Left lung (tissue), 10 donors: Measurements from ENCODE around the gene PDLIM5. TPM values are rescaled to one million over a fixed set of nuclear protein-coding genes. Genes with fewer than 3 reads are reported as not detected.

Experiments
- ATAC-seq: fragments of 200-7000 bp; cut with Tn5 transposase; one replicate; pipeline ENCODE4 v1.9.1; 2020; ENCODE audit warnings: moderate library complexity
- DNase-seq, 4 donors: peaks; one replicate each; pipeline ENCODE4 v3.0.0-alpha.2; 2013 to 2020
- H3K27ac ChIP-seq, 2 donors: fragments of 200-600 bp; sonication (generic) in 1 of 2; one replicate each; pipeline versions ENCODE4 v1.5.0 to v1.8.0; 2020 to 2021
- H3K27me3 ChIP-seq, 2 donors: fragments of 200-600 bp; sonication (generic) in 1 of 2; one replicate each; pipeline versions ENCODE4 v1.5.0 to v1.8.0; 2020 to 2021
- H3K36me3 ChIP-seq, 2 donors: fragments of 200-600 bp; sonication (generic) in 1 of 2; one replicate each; pipeline versions ENCODE4 v1.5.0 to v1.8.0; 2020 to 2021
- H3K4me1 ChIP-seq, 2 donors: fragments of 200-600 bp; one replicate each; pipeline ENCODE4 v1.8.0; 2021
- H3K4me3 ChIP-seq, 2 donors: fragments of 200-600 bp; sonication (generic) in 1 of 2; one replicate each; pipeline versions ENCODE4 v1.5.0 to v1.8.0; 2020 to 2021; ENCODE audit warnings: mild to moderate bottlenecking in 1 of 2
- H3K9me3 ChIP-seq, 2 donors: fragments of 200-600 bp; sonication (generic) in 1 of 2; one replicate each; pipeline versions ENCODE4 v1.5.0 to v1.8.0; 2020 to 2021
- intact Hi-C, 2 donors: fragments of 100-400 bp; cut with DNase I; formaldehyde crosslinking; loops; one replicate each; pipeline versions ENCODE4 v1.11.2 to v1.14.2; 2022
- polyA plus RNA-seq, 6 donors: library from polyadenylated mRNA; unstranded; fragments of 120-200 nt; gene quantifications; one replicate each; pipeline ENCODE4 v1.2.1, GENCODE V29; 2013; ENCODE audit not compliant: insufficient read length in 6 of 6
- total RNA-seq, 2 donors: library from RNA; stranded (reverse); fragmentation: NEBNext Ultra II Directional; extraction: Animal tissue kit (Norgen Biotek cat#: 25700); gene quantifications; one replicate each; pipeline ENCODE4 v1.2.1, GENCODE V29; 2021
- TF ChIP-seq, protein P1 (sequence below), 2 donors: fragments of 200-600 bp; sonication (generic) in 1 of 2; IDR thresholded peaks; one replicate each; pipeline versions ENCODE4 v1.5.0 to v1.8.0; 2021; ENCODE audit warnings: antibody characterized with exemption in 2 of 2
- donor health status: DM: no; HTN: yes; CAD: no.
- donor health status: DM: no; HTN: no; CAD: no.

PDLIM5 gene
- total and polyA plus RNA-seq, 8 donors = 18.3 to 105 (median 20.3) TPM

DNA sequence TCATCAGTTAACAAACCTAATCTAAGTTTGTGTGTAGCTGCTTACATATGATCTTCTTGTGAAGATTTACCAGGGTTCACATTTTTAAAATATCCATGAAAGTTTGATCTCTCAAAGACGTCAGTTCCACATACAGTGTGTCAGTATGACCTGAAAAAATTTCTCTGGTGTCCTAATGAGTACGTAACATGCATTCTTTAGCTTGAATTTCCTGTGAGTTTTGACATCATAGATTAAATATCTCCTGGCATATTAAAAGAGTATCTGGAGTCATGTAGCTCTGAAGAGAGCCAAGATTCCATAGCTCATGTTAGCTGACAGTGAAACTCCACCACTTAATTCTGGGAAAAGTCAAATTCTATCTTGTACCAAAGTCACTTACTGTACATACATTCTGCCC lies 43.9 kb upstream of the PDLIM5 start:
- Histone ChIP-seq H3K4me1 (peaks cover 0 to 2% of the 10 kb centered on the region in 2 donors), H3K27ac (no peak overlapping the region), H3K36me3 (no peaks in the 10 kb centered on the region), H3K27me3 (no peaks in the 10 kb centered on the region), H3K4me3 (no peak overlapping the region), H3K9me3 (no peaks in the 10 kb centered on the region)
- no peak for ATAC-seq
- intact Hi-C loops = loop anchor here in 1 of 2 donors (5.0 to 10.0 kb wide), 2 partner anchors 103 to 189 kb away; no protein-coding TSS in a partner anchor
- no peak for DNase-seq
- TF ChIP-seq, protein P1, sequence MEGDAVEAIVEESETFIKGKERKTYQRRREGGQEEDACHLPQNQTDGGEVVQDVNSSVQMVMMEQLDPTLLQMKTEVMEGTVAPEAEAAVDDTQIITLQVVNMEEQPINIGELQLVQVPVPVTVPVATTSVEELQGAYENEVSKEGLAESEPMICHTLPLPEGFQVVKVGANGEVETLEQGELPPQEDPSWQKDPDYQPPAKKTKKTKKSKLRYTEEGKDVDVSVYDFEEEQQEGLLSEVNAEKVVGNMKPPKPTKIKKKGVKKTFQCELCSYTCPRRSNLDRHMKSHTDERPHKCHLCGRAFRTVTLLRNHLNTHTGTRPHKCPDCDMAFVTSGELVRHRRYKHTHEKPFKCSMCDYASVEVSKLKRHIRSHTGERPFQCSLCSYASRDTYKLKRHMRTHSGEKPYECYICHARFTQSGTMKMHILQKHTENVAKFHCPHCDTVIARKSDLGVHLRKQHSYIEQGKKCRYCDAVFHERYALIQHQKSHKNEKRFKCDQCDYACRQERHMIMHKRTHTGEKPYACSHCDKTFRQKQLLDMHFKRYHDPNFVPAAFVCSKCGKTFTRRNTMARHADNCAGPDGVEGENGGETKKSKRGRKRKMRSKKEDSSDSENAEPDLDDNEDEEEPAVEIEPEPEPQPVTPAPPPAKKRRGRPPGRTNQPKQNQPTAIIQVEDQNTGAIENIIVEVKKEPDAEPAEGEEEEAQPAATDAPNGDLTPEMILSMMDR (IDR thresholded peaks at IDR 0.05) = no peak

DNA sequence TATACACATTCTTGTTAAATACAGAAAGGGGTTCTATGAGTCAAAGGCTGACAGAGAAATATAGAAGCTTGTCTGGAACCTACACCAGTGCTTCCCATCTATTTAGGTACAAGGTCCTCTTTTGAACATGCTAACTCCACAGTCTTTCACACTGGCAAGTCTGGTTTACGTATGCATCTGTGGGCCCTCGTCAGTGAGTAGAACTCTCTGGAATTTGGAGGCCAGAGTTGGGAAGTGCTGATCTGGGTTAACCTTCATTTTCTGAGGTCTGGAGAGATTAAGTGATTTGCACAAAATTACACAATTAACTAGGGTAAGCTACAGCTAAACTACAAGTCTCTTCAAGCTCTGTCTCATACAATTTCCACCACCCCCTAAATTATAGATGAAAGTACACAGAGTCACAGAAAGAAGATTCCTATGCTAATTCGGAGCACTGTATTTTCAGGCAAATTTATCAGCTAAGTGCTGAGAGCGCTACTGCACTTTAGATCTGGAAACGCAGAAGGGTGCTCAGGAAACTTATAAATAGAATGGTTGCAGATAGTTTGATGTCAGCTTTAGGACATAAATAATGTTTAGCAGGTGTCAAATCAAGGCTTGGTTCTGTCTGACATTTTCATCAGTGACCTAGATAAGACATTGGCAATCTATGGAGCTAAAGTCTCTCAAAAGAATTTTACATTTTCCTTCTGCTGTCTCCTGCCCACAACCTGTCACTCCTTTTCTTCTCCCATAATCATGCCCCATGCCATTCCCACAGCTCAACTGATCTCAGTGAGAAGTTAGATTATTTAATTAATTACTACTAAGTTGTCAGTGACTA lies 43.0 kb upstream of the PDLIM5 start:
- DNase-seq = no peak
- intact Hi-C loops = loop anchor here in 1 of 2 donors (5.0 to 10.0 kb wide), 2 partner anchors 104 to 189 kb away; no protein-coding TSS in a partner anchor
- TF ChIP-seq, protein P1 (IDR thresholded peaks at IDR 0.05) = no peak
- no peak overlapping the region for H3K4me3 ChIP-seq
- H3K36me3 ChIP-seq = no peaks in the 10 kb centered on the region
- peaks cover 0 to 9% of the 10 kb centered on the region in 2 donors for H3K4me1 ChIP-seq
- no peaks in the 10 kb centered on the region for H3K27me3 ChIP-seq
- ATAC-seq = no peak
- H3K27ac ChIP-seq = no peak overlapping the region
- H3K9me3 ChIP-seq = no peaks in the 10 kb centered on the region

DNA sequence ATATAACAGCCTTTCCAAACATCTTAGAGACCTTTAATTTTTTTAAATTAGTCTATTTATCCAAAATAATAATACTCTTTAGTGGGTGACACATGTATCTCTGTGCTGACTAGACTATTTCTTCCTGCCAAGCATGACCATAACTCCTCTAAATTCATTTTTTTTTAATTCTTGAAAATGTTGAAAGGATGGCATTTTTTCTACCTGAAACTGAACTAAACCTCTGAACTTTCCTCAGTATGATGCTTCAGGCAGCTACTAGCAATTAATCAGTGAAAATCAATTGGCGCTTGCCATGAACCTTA lies 42.4 kb upstream of the PDLIM5 start:
- TF ChIP-seq, protein P1 (IDR thresholded peaks at IDR 0.05) = no peak
- intact Hi-C loops = loop anchor here in 1 of 2 donors (5.0 to 10.0 kb wide), 2 partner anchors 105 to 188 kb away; no protein-coding TSS in a partner anchor

DNA sequence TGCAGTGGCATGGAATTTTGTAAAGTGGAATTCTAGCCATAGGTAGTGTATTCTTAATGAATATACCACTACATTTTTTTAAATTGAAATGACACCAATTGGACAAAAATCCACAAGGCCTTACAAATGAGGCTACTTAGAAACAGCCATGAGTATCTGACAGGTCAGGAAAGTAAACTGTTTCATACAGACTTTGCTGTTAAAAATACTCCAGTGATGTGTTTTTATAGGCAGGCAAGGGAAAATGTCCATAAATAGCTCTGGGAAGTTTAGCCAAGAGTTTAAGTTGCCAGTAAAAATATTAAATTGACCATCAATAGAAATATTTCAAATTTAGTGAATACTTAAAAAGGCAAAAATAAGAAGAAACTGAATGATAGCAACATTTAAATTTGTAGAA lies 41.8 kb upstream of the PDLIM5 start:
- Histone ChIP-seq H3K9me3 (no peaks in the 10 kb centered on the region), H3K4me1 (peaks cover 0 to 9% of the 10 kb centered on the region in 2 donors), H3K27ac (no peak overlapping the region), H3K36me3 (no peaks in the 10 kb centered on the region), H3K4me3 (no peak overlapping the region), H3K27me3 (no peaks in the 10 kb centered on the region)
- TF ChIP-seq, protein P1 (IDR thresholded peaks at IDR 0.05) = no peak
- ATAC-seq = no peak
- no peak for DNase-seq
- intact Hi-C loops = loop anchor here in 1 of 2 donors (5.0 to 10.0 kb wide), 2 partner anchors 105 to 187 kb away; no protein-coding TSS in a partner anchor

More for the DNA sequence above, 42.4 kb upstream of the PDLIM5 start:
- Histone ChIP-seq H3K4me1 (peaks cover 0 to 9% of the 10 kb centered on the region in 2 donors), H3K9me3 (no peaks in the 10 kb centered on the region), H3K4me3 (no peak overlapping the region), H3K36me3 (no peaks in the 10 kb centered on the region), H3K27ac (no peak overlapping the region), H3K27me3 (no peaks in the 10 kb centered on the region)
- ATAC-seq (no peak), DNase-seq (no peak)

DNA sequence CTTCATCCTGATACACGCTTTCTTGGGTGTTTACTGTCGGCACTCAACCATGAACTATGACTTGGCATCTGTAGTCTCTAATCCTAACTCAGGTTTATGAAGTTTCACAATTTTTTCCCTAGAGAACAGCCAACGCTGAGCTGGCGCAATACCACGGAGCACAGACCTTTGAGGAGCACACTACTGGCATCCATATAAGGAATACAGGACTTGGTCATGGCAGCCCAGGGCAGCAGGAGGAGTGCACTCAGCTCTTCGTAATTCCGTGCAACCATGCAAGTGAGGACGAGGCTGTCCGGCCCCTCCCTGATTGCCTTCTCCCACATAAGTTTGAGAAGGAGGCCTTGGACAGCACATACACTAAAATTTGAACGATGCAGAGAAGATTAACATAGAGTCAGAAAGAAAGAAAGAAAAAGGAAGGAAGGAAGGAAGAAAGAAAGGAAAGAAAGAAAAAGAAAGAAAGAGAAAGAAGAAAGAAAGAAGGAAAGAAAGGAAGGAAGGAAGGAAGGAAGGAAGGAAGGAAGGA lies 41.0 kb upstream of the PDLIM5 start:
- Histone ChIP-seq H3K4me3 (no peak overlapping the region), H3K9me3 (no peaks in the 10 kb centered on the region), H3K36me3 (no peaks in the 10 kb centered on the region), H3K27ac (no peak overlapping the region), H3K4me1 (peaks cover 0 to 9% of the 10 kb centered on the region in 2 donors), H3K27me3 (no peaks in the 10 kb centered on the region)
- ATAC-seq (no peak), DNase-seq (no peak)
- TF ChIP-seq, protein P1 (IDR thresholded peaks at IDR 0.05) = no peak
- intact Hi-C loops = no loop called here
